ENCODE results near the gene DIS3L2.

GRCh38 chr2:232029346-232029745 is 67.8 kb downstream of the DIS3L2 start:
- TF ChIP-seq BHLHE40 (IDR thresholded peaks at IDR 0.05; ENCODE audit: borderline replicate concordance) (no peak), L3MBTL2 (conservative IDR thresholded peaks at IDR 0.05) (no peak)

Measured in HEK293T (cell line).